Activated T-cell treated with anti-CD3 and anti-CD28 coated beads for 48 hours (primary cell): ENCODE data around the gene SPI1.

ENCODE experiments used
- DNase-seq: peaks from one replicate; pipeline ENCODE4 v3.0.0-alpha.2; 2020; ENCODE audit warnings: low read depth

Gene SPI1

GRCh38 chr11:47378010-47378835 lies at the start of gene SPI1:
Gene SPI1, minus strand, starts transcription at chr11:47378547. Its CDS starts 194 bp downstream, at chr11:47378353.
- no peak for DNase-seq

- DNase-seq: peak; percentile 99
Observed at GRCh38 chr11:47426062-47426956, 48.0 kb upstream of the SPI1 start, which contains the start of gene PSMC3. Gene PSMC3, minus strand, starts transcription at chr11:47426439. Its CDS starts 160 bp downstream, at chr11:47426279.

- no peak for DNase-seq
Observed at GRCh38 chr11:47425611-47426010, 47.3 kb upstream of the SPI1 start.

- DNase-seq: no peak
Observed at GRCh38 chr11:47418454-47419259, 40.3 kb upstream of the SPI1 start.

- DNase-seq: no peak
Observed at GRCh38 chr11:47417712-47418111, 39.4 kb upstream of the SPI1 start.

- no peak for DNase-seq
Observed at GRCh38 chr11:47415949-47416472, 37.7 kb upstream of the SPI1 start.

GRCh38 chr11:47415091-47415854 lies 36.9 kb upstream of the SPI1 start:
- DNase-seq: no peak

- no peak for DNase-seq
Observed at GRCh38 chr11:47414685-47415070, 36.3 kb upstream of the SPI1 start.

GRCh38 chr11:47413908-47414684 lies 35.7 kb upstream of the SPI1 start:
- no peak for DNase-seq

- no peak for DNase-seq
Observed at GRCh38 chr11:47413351-47413750, 35.0 kb upstream of the SPI1 start.

GRCh38 chr11:47411884-47412746 lies 33.8 kb upstream of the SPI1 start:
- peak; percentile 62 for DNase-seq

- DNase-seq: no peak
Observed at GRCh38 chr11:47410370-47411264, 32.3 kb upstream of the SPI1 start.

- no peak for DNase-seq
Observed at GRCh38 chr11:47409440-47410369, 31.4 kb upstream of the SPI1 start.

- no peak for DNase-seq
Observed at GRCh38 chr11:47408598-47409439, 30.5 kb upstream of the SPI1 start.

- peak; percentile 96 for DNase-seq
Observed at GRCh38 chr11:47407746-47408590, 29.6 kb upstream of the SPI1 start, which contains the start of gene SLC39A13. Gene SLC39A13, plus strand, starts transcription at chr11:47408590. Its CDS starts 1,505 bp downstream, at chr11:47410095.
